ENCODE data around the gene SUSD3.
A peak's percentile ranks its signal among the peaks of the same experiment; 100 is the strongest.

SUSD3 gene

DNA sequence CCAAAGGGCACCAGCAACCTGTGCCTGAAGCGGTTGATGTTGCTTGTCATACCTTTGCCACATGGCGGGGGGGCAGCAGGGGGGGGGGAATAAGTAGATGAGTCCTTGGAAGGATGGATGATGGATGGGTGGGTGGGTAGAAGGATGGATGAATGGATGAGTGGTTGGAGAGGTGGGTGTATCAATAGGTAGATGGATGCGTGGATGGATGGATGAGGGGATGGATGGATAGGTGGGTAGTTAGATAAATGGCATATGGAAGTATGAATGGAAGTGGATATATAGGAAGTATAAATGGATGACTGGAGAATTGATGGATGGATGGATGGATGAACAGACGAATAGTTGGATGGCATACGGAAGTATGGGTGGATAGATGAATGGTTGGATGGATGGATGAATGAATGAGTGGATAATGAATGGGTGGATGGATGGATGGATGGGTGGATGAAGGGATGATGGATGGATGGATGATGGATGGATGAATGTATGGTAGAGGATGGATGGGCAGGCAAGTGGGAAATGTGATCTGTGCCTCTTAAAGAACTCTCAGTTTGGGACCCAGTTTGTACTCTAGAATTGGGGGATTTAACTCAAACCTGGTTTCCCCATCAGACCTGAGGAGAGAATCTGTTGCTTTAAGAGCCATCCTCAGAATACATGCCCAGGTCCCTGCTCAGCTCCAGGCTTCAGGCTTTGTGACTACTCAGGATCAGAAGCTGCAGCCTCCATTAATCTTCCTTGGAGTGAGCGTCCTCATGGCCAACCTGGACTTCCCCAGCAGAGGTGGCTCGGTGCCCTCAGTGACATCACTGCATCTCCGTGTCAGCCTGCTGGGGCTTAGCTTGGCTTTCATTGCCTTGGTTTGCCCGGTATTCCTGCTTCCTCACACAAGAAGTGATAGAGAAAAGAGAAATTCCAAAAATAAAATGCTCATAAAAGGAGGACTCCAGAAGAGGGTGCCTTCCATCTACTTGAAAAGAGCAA lies 27.6 kb upstream of the SUSD3 start:
- no peak for DNase-seq

DNA sequence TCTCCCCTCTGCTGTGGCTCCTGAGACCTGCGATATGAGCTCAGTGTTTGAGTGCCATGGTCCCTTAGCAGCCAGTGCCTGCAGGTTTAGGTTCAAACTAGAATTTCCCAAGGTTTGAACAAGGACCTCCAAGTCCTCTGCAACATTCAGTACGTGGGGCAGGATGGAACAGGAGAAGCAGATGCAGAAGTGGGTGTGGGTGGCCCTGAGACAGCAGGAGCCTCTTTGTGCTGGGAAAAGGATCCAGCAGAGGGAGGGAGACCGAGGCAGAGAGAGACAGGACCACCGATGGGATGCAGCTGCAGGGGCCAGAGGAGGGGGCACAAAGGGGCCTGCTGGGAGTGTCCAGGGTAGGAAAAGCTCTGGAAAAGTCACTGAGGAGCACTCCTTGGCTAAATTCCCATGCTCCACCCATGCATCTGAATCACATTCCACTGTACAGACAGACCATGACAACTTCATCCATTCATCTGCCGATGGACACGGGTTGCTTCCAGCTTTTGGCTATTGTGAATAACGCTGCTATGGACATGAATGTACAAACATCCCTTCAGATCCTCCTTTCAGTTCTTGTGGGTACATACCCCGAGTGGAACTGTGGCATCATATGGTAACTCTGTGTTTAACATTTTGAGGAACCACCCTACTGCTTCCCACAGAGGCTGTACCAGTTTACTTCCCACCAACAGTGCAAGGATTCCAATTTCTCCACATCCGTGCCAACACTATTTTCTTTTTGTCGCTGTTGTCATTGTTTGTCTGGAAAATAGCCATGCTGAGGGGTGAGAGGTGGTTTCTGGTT lies 26.7 kb upstream of the SUSD3 start:
- DNase-seq, result no peak

DNA sequence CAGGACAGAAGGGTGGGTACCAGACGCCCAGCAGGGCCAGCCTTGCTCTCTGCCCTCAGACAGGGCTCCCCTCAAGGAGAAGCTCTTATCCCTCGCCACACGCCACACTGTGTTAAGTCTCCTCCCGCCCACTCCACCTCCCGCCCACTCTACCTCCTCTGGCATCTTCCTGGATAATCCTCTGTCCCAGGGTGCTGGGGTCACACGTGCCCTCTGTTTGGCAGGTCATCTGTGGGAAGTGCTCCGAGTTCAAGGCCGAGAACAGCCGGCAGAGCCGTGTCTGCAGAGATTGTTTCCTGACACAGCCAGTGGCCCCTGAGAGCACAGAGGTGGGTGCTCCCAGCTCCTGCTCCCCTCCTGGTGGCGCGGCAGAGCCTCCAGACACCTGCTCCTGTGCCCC lies 26.0 kb upstream of the SUSD3 start:
- DNase-seq, result no peak

DNA sequence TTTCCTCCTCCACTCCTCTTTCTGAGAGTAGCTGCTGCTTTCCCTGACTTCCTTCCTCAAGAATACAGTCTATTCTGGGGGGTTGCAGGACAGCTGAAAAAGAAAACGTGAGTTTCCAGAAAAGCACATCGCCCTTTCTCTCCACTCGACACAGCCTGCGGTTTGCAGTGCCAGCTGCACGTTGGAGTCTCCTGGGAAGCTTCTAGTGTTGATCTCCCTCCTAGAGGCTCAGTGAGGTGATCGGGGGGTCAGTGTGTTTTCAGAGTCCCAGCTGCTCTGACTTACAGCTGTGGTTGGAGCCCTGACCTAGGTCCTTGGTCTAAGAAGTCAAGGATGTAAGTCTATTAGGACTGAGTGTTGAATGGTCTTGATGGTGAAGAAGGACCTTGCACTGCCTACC lies 25.0 kb upstream of the SUSD3 start:
- DNase-seq, result peak; percentile 40

DNA sequence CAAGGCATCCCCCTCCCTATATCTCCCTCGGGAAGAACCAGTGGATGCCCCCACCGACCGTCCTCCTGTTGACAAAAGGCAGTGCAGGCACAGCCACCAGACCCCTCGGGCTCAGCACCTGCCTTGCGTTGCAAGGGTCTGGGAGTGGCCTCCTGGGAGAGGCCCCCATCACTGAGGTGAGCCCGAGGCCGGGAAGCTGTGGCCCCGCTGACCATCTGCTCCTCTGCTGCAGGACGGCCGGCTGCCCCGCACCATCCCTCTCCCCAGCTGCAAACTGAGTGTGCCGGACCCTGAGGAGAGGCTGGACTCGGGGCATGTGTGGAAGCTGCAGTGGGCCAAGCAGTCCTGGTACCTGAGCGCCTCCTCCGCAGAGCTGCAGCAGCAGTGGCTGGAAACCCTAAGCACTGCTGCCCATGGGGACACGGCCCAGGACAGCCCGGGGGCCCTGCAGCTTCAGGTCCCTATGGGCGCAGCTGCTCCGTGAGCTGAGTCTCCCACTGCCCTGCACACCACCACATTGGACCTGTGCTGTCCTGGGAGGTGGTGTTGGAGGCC lies 23.3 kb upstream of the SUSD3 start:
- DNase-seq, result no peak

DNA sequence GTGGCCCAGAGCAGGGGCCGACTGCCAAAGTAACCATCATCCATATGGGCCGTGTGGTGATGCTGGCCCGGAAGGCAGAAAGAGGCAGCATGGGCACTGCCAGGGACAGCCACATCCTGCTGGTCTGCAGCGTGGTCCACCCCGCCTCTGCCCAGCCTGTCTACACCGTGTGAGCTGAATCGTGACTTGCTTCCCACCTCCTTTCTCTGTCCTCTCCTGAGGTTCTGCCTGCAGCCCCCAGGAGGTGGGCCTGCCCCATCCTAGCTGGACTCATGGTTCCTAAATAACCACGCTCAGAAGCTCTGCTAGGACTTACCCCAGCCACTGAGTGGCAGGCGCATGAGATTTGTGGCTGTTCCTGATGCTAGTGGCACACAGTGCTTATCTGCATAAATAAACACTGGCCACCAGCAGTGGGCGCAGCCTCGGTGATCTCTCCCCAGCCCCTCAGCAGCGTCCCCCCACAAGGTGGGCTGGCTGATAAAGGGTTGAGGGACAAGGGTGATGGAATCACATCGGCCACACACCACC lies 22.6 kb upstream of the SUSD3 start:
- no peak for DNase-seq

DNA sequence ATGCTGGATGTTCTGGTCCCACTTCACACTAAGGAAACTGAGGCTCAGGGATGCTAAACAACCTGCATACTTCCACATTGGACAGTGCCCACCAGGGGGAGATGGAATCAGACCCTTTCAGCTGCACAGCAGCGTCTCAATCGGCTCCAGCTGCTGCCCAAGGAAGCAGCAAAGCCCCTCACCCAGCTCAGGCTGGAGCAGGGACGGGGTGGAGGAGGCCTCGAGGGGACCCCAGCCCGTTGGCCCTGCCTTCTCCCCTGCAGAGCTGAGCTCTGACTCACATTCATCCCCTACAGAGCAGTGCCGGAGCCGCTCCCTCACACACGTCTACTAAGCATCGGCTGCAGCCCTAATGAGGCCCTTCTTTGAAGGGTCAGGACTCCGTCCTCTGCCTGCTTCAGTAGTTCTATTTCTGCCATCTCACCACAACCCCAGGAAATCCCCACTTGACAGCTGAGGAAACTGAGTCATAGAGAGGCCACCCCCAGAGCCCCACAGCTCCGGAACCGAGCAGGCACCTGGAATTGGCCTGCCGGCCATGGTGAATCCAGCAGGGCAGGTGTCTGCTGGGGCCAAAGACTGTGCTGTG lies 21.5 kb upstream of the SUSD3 start:
- no peak for DNase-seq

DNA sequence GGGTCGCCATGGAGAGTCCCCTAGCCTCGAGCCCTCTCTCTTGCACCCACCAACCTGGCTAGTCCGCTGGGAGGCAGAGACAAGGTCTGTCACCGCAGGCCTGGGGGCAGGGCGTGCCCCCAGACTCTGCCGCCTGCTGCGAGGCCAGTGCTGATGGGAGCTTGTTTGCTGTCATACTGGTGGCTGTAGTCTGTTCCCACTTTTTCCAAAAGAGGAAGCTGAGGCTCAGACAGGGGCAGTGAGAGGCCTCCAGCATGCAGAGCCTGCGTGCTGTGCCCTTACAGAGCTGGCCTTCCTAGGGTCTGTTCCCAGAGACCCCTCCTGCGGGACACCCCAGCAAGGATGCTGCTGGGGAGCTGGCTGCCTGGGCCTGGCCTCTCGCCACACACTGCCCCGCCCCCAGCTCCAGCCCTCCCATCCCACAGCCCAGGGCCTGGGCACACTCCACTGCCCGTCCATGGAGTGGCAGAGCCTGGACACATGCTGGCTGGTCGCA lies 21.0 kb upstream of the SUSD3 start:
- DNase-seq, result no peak

DNA sequence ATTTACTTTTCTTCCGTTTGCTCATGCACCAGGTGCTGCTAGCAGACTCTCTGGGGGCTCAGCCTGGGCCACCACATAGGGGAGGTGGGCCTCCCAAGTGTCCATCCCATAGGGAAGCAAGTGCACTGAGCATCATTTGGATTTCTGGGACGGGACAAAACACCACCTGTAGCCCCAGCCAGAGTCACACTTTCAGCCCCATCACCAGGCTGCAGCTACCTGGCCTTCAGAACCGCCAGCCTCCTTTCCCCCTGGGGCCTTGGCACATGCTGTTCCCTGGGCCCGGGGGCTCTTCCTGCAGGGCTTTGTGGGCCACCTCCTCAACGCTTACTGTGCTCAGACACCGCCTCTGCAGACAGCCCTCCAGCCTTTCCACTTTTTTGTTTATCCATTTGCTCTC lies 19.6 kb upstream of the SUSD3 start:
- no peak for DNase-seq

DNA sequence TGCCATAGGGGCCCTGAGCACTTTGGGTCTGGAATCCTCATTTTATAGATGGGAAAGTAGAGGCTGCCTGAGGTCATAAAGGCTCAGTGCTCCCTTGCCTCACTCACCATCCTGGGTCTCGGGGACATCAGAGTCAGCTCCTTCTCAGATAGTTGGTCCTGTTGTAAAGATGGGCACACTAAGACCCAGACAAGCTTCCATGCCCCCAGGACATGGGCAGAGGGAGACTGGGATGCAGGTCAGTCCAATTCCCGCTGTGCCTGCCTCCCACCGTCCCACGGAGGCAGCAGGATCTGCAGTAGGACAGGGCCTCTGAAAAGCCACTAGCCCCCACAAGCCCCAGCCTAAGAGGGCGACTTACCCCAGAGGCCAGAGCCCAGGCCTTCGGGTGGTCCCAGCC lies 19.0 kb upstream of the SUSD3 start:
- DNase-seq, result no peak

DNA sequence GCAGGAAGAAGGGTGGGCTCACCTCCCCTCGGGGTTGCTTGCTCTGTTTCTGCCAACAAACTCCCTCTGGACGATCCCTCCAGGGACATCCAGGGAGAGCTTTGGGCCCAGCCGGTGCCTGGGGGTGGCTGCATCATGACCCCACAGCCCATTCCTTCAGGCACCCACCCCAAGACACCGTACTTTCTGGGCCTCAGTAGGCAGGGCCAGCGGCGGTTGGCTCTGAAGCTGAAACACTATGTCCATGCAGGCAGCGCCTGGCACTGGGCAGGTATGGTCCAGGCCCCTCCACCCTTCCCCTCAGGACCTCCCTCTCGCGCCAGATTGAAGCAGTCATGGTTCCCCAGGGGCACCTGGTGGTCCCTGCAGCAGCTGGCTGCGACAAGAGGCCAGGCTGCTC lies 18.5 kb upstream of the SUSD3 start:
- DNase-seq, result no peak

DNA sequence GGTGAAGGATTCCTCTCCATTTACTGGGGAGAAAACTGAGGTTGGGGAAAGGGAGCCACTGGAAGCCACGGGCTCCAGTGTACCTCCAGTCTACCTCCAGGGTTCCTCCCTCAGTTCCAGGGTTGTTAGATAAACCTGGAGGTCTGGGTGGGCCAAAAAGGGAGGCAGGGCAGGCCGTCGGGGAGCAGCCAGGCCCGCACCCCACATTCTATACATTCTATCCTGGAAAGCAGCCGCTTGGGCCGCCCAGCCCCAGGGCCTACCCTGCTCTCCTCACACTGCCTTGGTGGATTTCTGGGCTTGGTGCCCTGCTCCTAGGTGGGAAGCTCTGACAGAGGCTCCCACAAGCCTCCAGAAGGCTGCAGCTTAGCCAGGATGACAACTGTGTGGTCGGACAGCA lies 18.1 kb upstream of the SUSD3 start:
- DNase-seq, result no peak

DNA sequence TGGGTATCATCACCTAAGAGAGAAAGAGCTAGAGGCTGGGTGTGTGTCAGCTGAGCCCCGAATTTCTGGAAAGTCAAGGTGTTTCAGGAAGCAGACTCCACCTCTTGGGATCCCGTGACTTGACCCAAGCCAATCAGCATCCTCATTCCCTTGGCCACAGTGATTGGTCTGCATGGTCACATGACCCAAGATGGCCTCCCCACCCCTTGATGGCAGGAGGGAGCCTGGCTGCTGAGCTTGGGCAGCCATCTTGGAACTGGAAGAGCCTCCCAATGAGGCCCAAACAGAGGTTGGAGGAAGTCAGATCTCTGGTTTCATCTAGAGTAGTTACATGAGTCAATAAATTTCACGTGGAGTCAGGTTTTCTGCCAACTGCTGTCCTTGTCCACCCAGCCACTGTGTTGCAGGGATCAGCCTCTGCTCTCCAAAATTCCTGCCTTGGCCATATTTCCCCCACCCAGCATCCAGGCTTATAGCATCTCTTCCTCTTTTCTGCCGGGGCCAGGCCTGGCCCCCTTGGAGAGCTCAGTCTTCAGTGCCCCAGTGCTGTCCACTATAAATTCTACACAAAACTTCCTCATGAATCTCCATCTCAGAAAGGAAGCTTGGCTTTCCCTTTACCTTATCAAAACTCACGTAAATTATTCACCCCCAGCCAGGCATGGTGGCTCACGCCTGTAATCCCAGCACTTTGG lies 17.2 kb upstream of the SUSD3 start:
- no peak for DNase-seq

DNA sequence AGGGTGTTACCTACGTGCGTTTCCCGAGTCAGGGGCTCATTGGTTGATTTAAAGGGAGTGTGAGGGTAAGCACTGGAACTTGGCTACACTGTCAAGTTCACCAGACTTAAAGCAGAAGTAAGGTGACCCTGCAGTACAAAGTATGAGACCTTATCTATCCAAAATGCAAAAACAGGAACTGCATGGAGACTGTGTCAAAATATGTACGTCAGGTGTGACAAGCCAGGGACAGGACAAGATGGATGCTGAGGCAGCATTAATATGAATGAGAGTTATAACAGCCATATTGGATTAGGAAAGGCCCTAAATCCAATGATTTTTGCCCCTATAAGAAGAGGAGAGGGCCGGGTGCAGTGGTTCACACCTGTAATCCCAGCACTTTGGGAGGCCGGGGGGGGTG lies 15.4 kb upstream of the SUSD3 start:
- DNase-seq, result no peak

DNA sequence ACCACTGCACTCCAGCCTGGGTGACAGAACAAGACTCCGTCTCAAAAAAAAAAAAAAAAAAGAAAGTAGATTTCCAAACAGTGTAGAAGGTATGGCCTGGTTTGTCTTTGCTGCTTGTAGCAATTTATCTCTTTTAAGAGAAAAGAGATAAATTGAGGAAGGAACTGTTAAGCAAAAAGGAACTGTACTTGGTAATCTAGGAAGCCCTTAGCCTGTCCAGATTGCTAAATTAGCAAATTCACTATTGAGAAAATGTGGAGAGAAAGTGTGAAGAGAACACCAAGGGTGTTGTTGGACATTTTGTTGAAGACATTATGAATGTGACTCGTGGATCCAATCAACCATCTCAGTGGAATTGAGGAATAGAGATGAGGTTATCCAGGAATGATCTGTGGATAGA lies 13.0 kb upstream of the SUSD3 start:
- no peak for DNase-seq

DNA sequence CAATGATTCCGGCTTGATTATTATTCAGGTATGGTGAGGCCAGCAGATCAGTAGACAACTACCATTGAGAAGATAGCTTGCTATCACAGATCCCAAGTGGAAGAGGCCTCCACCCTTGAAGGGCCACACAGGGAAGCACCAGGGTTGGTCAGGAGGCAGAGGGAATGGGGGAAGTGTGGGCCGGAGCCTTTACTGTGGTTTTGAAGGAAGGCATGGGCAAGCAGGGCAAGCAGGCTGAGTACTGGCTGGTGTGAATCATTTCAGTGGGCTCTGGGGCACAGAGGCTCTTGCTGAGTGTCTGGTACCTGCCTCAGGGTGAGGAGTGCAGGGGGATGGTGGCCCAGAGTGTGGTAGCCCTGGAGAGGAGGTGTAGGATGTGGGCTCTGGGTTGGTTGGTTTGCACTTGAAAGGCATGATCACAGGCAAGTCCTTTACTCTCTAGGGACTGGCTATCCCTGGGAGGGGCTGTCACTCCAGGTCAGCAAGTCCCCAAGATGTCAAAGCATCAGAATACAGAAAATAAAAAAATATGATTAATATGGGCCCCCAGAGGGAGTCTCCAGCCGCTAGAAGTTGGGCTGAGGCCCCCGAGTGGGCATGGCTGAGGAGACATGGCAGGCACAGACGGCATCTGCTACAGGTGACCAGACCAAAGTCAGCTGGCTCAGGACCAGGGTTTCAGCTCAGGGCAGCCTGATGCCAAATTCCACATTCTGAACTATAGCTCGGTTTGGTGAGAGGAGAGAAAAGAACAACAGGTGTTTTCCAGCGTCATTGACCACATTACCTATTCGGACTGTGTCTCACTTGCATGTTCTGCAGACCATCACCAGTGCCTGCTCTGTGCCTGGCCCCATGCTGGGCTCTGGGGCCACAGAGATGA lies 9.7 kb upstream of the SUSD3 start:
- no peak for DNase-seq

DNA sequence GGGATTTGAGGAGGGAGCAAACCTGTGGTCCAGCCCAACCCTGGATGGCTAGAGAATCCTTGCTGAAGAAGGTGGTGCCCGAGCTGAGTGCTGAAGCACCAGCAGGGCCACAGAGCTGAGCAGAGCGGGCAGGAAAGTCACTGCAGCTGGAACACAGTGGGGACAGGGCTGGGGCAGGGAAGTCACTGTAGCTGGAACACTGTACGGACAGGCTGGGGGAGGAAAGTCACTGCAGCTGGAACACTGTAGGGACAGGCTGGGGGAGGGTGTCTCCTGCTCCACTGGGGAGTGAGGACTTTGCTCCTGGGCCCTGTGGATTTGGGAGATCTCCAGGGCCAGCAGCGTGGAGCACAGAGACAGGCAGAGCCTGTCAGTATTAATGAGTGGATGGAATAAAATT lies 9.0 kb upstream of the SUSD3 start:
- DNase-seq, result no peak

DNA sequence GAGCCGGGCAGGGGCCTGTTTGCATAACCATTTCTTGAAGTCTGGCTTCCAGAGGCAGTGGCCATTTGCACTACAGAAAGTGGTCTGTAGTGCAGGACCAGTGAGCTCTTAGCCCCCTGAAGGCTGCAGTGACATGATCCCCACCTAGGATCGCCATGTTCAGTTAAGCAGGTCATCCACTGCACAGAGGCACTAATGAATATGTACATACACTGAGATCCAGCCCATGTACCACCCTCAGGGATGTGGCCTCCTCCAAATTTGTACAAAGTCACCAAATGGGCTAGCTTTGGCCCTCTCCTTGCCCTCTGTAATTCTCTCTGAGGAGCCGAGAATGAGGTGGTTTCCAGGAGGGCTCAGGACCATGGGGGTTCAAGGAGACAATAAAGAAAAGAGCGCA lies 8.3 kb upstream of the SUSD3 start:
- no peak for DNase-seq

DNA sequence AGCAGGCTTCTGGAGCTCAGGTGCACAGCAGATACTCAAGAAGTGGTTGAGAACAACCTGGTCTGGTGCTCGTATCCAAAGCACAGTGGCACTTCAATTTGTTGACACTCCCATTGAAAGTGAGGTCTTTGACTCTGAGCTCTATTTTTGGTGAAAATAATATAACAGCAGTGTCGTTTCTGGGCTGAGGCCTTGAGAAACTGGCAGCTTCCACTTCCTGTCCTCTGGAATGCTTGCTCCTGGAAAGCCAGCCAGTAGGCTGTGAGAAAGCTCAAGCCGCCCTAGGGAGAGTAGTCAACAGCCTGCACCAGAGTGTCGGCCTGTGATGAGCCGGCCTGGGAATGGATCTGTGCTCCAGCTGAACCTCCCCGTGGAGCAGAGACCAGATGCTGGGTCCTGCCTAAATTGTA lies 6.8 kb upstream of the SUSD3 start:
- DNase-seq, result no peak

DNA sequence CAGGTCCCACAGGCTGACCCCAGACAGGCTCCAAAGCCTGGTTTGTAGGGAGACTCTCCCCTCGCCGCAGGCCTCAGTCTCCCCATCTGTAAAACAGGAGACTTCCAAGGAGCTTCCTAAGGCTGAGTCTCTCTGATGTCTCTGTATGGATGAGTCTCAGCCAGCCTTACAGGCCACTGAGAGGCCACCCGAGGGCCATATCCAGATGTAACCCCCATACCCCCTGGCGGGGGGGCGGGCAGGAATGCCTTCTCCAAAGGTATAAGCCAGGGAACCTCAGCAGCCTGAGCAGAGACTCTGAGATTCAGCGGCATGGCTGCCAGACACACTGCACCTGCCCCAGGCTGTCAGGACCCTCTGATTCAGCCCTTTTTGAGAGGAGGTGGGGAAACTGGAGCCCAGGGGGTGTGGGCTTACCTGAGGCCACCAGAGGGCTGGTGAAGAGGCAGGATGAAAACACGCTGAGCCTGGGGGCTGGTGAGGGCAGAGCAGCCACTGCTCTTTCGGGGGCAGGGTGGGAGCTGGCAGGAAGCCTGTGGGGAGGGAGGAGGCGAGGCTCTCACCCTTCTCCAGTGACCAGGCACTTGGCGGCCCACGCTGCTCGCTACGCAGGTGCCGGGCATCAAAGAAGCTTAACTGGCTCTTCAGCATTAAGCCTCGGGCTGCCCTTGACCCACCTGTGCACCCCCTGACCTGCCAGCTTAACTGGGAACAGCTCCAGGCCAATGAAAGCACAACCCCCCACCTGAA lies 5.5 kb upstream of the SUSD3 start:
- no peak for DNase-seq
